A549 treated with AZD2906 at 1 μM for 4 hours (cell line): ENCODE data around the gene NFIX. TPM values are rescaled to one million over a fixed set of nuclear protein-coding genes. Genes with fewer than 3 reads are reported as not detected.

Experiments used
- total RNA-seq: library from RNA; stranded (reverse); fragments of 200-300 nt; extraction: Qiagen RNA extraction; gene quantifications from 5 replicates; pipeline ENCODE4 v1.2.3, GENCODE V29; 2022

The NFIX gene
- total RNA-seq: 3.2 to 4.0 TPM (median 3.5 TPM) in 5 replicates

DNA sequence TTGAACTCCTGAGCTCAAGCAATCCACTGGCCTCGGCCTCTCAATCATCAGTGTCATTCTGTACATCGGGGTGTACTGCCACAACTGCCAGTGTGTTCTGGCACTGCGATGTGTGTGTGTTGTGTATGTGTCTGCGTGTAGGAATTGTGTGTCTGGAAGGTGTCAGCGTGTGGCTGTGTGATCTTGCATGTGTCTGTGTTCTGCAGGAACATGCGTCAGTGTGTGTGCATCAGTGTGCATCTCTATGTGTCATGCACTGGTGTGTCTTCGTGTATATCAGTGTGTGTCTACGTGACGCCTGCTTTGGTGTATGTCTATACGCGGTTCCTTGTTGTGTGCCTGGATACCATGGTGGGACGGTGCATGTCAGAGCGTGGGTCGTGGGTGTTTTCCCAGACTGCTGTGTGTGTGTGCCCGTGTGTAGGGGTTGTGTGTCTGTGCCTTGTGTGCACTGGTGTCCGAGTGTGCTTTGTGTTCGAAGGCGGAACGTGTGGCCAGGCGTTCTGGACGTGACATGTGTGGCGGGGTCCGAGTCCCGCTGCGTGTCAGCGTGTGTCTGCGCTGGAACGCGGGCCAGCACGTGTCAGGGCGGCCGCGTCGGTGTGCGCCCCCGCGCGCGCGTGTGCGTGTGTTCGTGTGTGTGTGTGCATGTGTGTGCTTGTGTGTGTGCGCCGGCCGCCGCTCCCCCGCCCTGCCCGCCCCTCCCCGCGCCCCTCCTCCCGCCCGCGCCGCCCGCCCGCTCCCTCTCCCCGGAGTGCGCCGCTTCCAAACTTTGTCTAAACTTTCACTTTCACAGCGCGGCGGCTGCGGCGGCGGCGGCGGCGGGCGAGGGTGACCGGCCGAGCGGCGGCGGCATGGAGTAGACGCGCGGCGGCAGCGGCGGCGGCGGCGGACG is at the start of gene NFIX:
TSS of gene NFIX (plus strand) at position 775 of the 895 bp plus-strand sequence. CDS start 363 bp downstream, outside the sequence.

GRCh38 chr19:12945479-12946091 is 49.7 kb upstream of the NFIX start, which contains the start of gene RAD23A:
RAD23A (plus strand) TSS chr19:12945862; CDS start chr19:12945949, 87 bp downstream.

DNA sequence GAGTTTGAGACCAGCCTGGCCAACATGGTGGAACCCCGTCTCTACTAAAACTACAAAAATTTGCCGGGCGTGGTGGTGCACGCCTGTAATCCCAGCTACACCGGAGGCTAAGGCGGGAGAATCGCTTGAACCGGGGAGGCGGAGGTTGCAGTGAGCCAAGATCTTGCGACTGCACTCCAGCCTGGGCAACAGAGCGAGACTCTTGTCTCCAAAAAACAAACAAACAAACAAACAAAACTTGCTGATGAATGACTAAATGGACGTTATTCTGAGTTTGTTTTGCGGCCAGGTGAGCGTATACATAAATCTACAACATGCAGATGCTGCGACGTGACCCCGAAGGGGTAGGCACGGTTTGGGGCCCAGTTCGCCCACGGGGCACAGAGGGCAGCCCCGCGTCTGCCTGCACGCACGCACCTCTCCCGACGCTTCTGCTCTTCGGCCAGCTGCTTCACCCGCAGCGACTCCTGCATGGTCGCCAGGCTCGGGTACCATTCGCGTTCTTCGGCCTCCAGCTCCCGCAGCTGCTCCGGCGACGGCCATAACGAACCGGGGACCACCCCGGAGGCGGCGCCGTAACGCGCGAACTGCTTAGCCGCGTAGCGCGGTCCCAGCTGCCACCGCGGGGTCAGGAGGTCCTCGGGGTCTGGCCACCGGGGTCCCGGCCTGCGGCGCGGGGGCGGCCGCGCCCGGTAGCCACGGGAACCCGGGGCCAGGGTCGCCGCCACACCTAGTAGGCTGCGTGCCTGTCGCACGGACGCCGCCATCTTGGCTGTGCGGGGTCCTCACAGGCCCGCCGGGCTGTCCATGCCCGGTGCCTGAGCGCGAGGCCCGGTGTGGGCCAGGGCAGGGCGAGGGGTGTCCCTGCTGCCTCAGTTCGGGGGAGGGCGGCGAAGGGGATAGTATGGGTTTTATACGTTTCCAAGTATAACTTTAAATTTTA is 38.6 kb upstream of the NFIX start, which contains the start of gene GADD45GIP1:
TSS of gene GADD45GIP1 (minus strand) at position 778 of the 943 bp plus-strand sequence. CDS start at position 767, 11 bp downstream.

GRCh38 chr19:12969292-12969988 is 25.8 kb upstream of the NFIX start, which contains the start of gene DAND5:
DAND5 (plus strand) TSS chr19:12969576; CDS start chr19:12969661, 85 bp downstream.

GRCh38 chr19:13102666-13103580 is 107.6 kb downstream of the NFIX start, which contains the start of gene LYL1:
LYL1 (minus strand) TSS chr19:13102858; CDS start chr19:13101171, 1,687 bp downstream.

GRCh38 chr19:13116282-13117175 is 121.3 kb downstream of the NFIX start, which contains the start of gene TRMT1:
TRMT1 (minus strand) TSS chr19:13116740; CDS start chr19:13116399, 341 bp downstream.

GRCh38 chr19:13117772-13118423 is 122.6 kb downstream of the NFIX start, which contains the start of gene NACC1:
NACC1 (plus strand) TSS chr19:13118264; CDS start chr19:13135208, 16,944 bp downstream.

Other genes starting within 250 kb of the NFIX start
- gene BEST2, start 243.7 kb upstream of the NFIX start, total RNA-seq: 2.4 to 4.3 TPM (median 3.7 TPM) in 5 replicates
- gene HOOK2, start 219.9 kb upstream of the NFIX start, total RNA-seq: 9.2 to 12.4 TPM (median 10.0 TPM) in 5 replicates
- 127 to 217 TPM (median 181 TPM) in 5 replicates for gene JUNB, start 204.0 kb upstream of the NFIX start, total RNA-seq
- gene PRDX2, start 193.7 kb upstream of the NFIX start, total RNA-seq: 0.59 to 1.1 TPM (median 0.74 TPM) in 5 replicates
- gene THSD8, start 193.4 kb upstream of the NFIX start, total RNA-seq: 8.0 to 11.7 TPM (median 10.6 TPM) in 4 of 5 replicates, not detected in the other
- 33.8 to 49.7 TPM (median 47.7 TPM) in 5 replicates for gene RNASEH2A, start 188.9 kb upstream of the NFIX start, total RNA-seq
- gene RTBDN, start 160.9 kb upstream of the NFIX start, total RNA-seq: 0.20 to 0.32 TPM (median 0.22 TPM) in 4 of 5 replicates, not detected in the other
- gene MAST1, start 157.0 kb upstream of the NFIX start, total RNA-seq: 1.4 to 2.1 TPM (median 1.6 TPM) in 5 replicates
- gene DNASE2, start 114.0 kb upstream of the NFIX start, total RNA-seq: 25.3 to 31.3 TPM (median 30.2 TPM) in 5 replicates
- gene KLF1, start 108.3 kb upstream of the NFIX start, total RNA-seq: 0.05 TPM in 1 of 5 replicates, not detected in the others
- gene GCDH, start 104.3 kb upstream of the NFIX start, total RNA-seq: 8.3 to 10.7 TPM (median 8.8 TPM) in 5 replicates
- 0.24 to 0.59 TPM (median 0.45 TPM) in 5 replicates for gene SYCE2, start 76.2 kb upstream of the NFIX start, total RNA-seq
- 65.5 to 76.9 TPM (median 69.5 TPM) in 5 replicates for gene FARSA, start 61.8 kb upstream of the NFIX start, total RNA-seq
- 477 to 541 TPM (median 511 TPM) in 5 replicates for gene CALR, start 56.9 kb upstream of the NFIX start, total RNA-seq
- 66.2 to 83.2 TPM (median 80.9 TPM) in 5 replicates for gene RAD23A, start 49.6 kb upstream of the NFIX start, total RNA-seq
- gene GADD45GIP1, start 38.3 kb upstream of the NFIX start, total RNA-seq: 30.8 to 58.1 TPM (median 54.9 TPM) in 5 replicates
- gene DAND5, start 25.9 kb upstream of the NFIX start, total RNA-seq: 0.06 to 0.09 TPM (median 0.07 TPM) in 3 of 5 replicates, not detected in the others
- gene LYL1, start 107.4 kb downstream of the NFIX start, total RNA-seq: 0.72 to 1.0 TPM (median 0.85 TPM) in 5 replicates
- 32.2 to 38.4 TPM (median 35.9 TPM) in 5 replicates for gene TRMT1, start 121.3 kb downstream of the NFIX start, total RNA-seq
- gene NACC1, start 122.8 kb downstream of the NFIX start, total RNA-seq: 32.7 to 40.3 TPM (median 37.3 TPM) in 5 replicates
- 45.0 to 56.0 TPM (median 53.3 TPM) in 5 replicates for gene STX10, start 154.9 kb downstream of the NFIX start, total RNA-seq
- 29.4 to 45.0 TPM (median 38.4 TPM) in 5 replicates for gene IER2, start 154.9 kb downstream of the NFIX start, total RNA-seq